Breast epithelium (tissue), 4 donors: ENCODE results near the gene MYO9B. TPM values are rescaled to one million over a fixed set of nuclear protein-coding genes. Genes with fewer than 3 reads are reported as not detected.
A peak's percentile ranks its signal among the peaks of the same experiment; 100 is the strongest.

ENCODE experiments used
- DNase-seq, 2 donors: peaks; one replicate each; pipeline ENCODE4 v3.0.0-alpha.2; 2019; ENCODE audit warnings: low spot score in 2 of 2
- H3K27ac ChIP-seq, 2 donors: fragments of 200-600 bp; sonication (generic) in 1 of 2; one replicate each; pipeline ENCODE4 v1.5.1; 2016 to 2019; ENCODE audit warnings: mild to moderate bottlenecking in 1 of 2
- H3K27me3 ChIP-seq, 2 donors: fragments of 200-600 bp; sonication (generic) in 1 of 2; one replicate each; pipeline versions ENCODE4 v1.5.1 to v1.6.0; 2017 to 2019; ENCODE audit warnings: control low read depth in 1 of 2, mild to moderate bottlenecking in 1 of 2
- H3K36me3 ChIP-seq: fragments of 200-600 bp; one replicate; pipeline ENCODE4 v1.5.1; 2019
- H3K4me1 ChIP-seq, 2 donors: fragments of 200-600 bp; sonication (generic); one replicate each; pipeline ENCODE4 v1.5.1; 2016 to 2019; ENCODE audit warnings: control low read depth in 1 of 2
- H3K4me3 ChIP-seq, 3 donors: fragments of 200-600 bp; sonication (generic); 1 replicate in 2 of 3; 2 replicates in 1 of 3; pipeline ENCODE4 v1.5.1; 2016 to 2019; ENCODE audit warnings: mild to moderate bottlenecking in 3 of 3, moderate library complexity in 2 of 3
- H3K9me3 ChIP-seq, 2 donors: fragments of 200-600 bp; sonication (generic) in 1 of 2; one replicate each; pipeline ENCODE4 v1.5.1; 2016 to 2019; ENCODE audit warnings: control low read depth in 1 of 2
- POLR2A ChIP-seq: fragments of 450-650 bp; IDR thresholded peaks from one replicate; pipeline ENCODE4 v1.6.1; 2016; ENCODE audit warnings: antibody characterized with exemption, mild to moderate bottlenecking, moderate library complexity
- POLR2AphosphoS5 ChIP-seq, 3 donors: sonication (generic); formaldehyde crosslinking; IDR thresholded peaks; one replicate each; pipeline ENCODE4 v1.6.1; 2017; ENCODE audit warnings: antibody characterized with exemption in 3 of 3
- intact Hi-C: fragments of 100-400 bp; cut with DNase I; formaldehyde crosslinking; loops from one replicate; pipeline ENCODE4 v1.15.1; 2023; ENCODE audit warnings: low total_unique reads
- total RNA-seq, 3 donors: library from RNA; depleted of rRNA; stranded (reverse); fragments of >200 nt; gene quantifications; one replicate each; pipeline ENCODE4 v1.1.0, GENCODE V29; 2016
- TF ChIP-seq, protein P1 (sequence below), 3 donors: fragments of 450-650 bp; IDR thresholded peaks; one replicate each; pipeline ENCODE4 v1.5.1; 2016 to 2017; ENCODE audit warnings: antibody characterized with exemption in 3 of 3, mild to moderate bottlenecking in 3 of 3, moderate library complexity in 3 of 3

The MYO9B gene
- total RNA-seq, 3 donors from 2014 or later = 76.0 to 79.5 (median 77.4) TPM

DNA sequence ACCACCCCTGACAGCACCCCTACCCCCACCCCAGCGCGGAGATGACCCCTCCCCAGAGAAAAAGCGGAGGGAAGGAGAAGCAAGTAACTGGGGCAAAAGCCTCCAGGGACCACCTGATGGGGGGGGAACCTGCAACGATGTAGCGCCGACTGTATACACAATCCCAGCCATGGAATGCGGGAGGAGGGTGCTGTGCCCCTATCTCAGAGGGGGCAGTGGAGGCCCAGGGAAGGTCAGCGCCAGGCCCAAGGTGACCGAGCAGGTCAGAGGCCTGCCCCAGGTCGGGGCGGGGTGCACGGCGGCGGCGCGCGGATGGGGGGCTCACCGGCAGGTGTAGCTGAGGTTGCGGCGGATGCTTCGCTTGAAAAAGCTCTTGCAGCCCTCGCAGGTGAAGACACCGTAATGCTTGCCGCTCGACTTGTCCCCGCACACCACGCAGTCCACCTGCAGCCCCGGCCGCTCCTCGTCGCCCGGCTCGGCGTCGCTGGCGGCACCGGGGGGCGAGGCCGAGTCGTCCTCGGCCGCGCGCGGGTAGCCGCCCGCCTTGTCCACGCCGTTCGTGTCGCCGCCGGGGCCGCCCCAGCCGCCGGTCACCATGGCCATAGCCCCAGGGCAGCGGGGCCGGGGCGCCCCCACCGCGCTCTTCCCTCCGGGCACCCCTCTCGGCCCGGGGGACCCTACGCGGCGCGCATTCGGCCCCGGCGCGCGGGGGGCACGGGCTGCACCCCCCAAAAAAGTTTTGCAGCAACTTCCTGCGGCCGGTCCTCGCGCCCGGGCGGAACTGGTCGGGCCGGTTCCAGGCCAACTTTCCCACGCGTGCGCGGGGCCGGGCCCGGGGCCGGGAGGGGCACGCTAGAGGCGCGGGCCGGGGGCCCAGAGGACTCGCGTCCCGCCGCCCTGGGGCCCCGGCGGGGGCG lies 169.3 kb downstream of the MYO9B start:
- Histone ChIP-seq H3K4me1 (peaks cover 6 to 7% of the 10 kb centered on the region in 2 donors), H3K4me3 (peak overlapping the region; percentile 72 to 86 (median 75)), H3K9me3 (no peaks in the 10 kb centered on the region), H3K27ac (peak overlapping the region; percentile 62 to 97), H3K27me3 (no peaks in the 10 kb centered on the region), H3K36me3 (no peaks in the 10 kb centered on the region)
- peak in 1 of 2 donors; percentile 69 for DNase-seq
- no peak for TF ChIP-seq POLR2A
- TF ChIP-seq, protein P1, sequence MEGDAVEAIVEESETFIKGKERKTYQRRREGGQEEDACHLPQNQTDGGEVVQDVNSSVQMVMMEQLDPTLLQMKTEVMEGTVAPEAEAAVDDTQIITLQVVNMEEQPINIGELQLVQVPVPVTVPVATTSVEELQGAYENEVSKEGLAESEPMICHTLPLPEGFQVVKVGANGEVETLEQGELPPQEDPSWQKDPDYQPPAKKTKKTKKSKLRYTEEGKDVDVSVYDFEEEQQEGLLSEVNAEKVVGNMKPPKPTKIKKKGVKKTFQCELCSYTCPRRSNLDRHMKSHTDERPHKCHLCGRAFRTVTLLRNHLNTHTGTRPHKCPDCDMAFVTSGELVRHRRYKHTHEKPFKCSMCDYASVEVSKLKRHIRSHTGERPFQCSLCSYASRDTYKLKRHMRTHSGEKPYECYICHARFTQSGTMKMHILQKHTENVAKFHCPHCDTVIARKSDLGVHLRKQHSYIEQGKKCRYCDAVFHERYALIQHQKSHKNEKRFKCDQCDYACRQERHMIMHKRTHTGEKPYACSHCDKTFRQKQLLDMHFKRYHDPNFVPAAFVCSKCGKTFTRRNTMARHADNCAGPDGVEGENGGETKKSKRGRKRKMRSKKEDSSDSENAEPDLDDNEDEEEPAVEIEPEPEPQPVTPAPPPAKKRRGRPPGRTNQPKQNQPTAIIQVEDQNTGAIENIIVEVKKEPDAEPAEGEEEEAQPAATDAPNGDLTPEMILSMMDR (IDR thresholded peaks at IDR 0.05) = no peak
- TF ChIP-seq POLR2AphosphoS5 (IDR thresholded peaks at IDR 0.05) = no peak
- intact Hi-C loops = no loop called here

DNA sequence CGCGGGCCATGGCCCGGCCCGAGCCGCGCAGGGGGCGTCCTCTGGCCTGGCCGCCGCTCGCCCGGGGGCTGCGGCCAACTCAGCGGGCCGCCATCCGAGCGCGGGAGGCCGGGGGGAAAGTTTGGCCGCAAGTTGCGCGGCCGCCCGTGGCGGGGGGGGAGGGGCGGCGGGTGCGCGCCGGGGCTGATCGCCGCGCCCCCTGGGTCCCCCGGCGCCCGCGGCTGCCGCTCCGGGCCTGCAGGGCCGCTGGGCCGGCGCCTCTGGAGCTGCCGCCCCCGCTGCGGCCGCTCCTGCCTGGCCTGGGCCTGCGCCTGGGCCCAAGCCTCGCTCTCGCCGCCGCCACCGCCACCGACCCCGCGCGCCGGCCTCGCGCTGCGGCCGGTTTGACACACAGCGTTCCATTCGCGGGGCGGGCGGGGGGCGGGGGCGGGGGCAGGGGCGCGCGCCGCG lies 170.0 kb downstream of the MYO9B start, which contains the start of gene NR2F6:
Gene NR2F6, minus strand, starts transcription at position 385 of the 450 bp plus-strand sequence. CDS start 699 bp downstream, outside the sequence.
- Histone ChIP-seq H3K4me3 (peak within 1 kb of the TSS; percentile 72 to 86 (median 75)), H3K27ac (peak within 1 kb of the TSS; percentile 79 to 97), H3K4me1 (peaks cover 6 to 7% of the 10 kb centered on the region in 2 donors), H3K36me3 (no peaks in the 10 kb centered on the region), H3K9me3 (no peaks in the 10 kb centered on the region), H3K27me3 (no peaks in the 10 kb centered on the region)
- no peak for DNase-seq
- TF ChIP-seq POLR2AphosphoS5 (IDR thresholded peaks at IDR 0.05) (peak in 1 of 3 donors; percentile 3), POLR2A (no peak)
- intact Hi-C loops = no loop called here

DNA sequence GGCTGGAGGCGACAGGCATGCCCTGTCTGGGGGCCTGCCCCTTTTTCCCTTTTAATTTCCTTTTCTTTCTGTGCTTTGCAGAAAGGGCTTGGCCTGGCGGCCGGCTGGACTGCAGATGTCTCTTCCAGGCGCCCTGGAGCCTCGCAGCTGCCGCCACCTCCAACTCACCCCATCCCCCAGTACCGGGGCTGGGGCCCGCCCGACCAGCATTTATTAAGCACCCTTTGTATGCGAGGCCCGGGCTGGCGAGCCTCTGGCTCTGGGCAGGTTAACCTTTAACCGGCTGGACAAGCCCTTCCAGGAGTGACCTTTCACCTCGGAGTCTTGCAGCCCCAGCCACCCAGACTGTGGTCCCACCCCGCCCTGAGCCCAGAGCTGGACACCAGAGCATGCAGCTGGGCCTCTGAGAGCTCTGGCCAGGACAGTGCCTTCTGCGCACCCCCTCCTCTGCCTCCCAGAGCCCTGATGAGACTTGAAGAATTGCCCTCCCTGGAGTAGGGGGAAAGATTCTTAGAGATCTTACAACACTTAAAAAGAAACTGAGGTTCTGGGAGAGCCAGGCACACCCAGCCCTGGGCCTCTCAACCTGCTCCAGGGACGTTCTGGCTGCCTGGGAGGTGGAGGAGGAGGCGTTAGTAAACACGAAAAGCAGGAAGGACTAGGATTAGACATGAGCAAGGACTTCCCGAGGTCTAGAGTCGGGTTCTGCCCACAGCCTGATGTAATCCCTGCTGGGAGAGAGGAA lies 171.3 kb downstream of the MYO9B start:
- Histone ChIP-seq H3K9me3 (no peaks in the 10 kb centered on the region), H3K36me3 (no peaks in the 10 kb centered on the region), H3K4me1 (peaks cover 6 to 7% of the 10 kb centered on the region in 2 donors), H3K27ac (peak overlapping the region; percentile 79 to 97), H3K27me3 (no peaks in the 10 kb centered on the region), H3K4me3 (peak overlapping the region; percentile 49 to 86 (median 75))
- intact Hi-C loops = no loop called here
- DNase-seq = no peak
- no peak for TF ChIP-seq POLR2AphosphoS5 (IDR thresholded peaks at IDR 0.05)
- no peak for TF ChIP-seq POLR2A
- TF ChIP-seq, protein P1 (IDR thresholded peaks at IDR 0.05) = no peak

DNA sequence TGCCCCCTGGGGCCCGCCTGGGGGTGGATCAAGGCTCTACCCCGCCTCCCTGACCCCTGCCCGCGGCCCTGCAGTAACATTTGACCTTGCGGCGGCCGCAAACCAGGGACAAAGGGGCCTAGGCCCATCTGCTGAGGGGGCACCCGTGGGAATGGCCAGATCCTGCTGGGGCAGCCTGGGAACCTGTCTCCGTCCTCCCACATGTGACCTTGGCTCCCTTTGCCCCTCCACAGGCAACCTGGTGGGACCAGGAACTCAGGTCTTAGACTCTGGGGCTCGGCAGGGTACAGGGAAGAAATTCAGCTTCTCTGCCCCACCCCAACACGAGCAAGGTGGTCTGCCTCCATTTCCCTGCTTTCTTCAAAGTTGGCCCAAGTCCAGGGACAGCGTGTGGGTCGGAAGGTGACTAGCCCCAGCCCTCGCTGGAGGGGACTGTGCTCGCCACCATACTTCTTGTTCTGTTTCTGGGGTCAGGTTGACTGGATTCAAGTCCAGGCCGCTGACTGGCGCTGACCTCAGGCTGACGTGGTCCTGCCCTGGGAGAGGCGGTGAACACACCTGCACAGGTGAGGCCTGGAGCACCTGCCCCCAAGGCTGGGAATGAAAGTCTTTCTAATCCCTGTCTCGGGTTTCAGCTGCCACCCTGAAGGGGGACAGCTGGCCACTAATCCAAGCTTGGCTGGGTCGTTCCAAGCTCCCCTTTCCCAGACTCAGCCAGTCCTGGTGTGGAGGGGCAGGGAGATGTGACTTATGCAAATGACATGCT lies 172.6 kb downstream of the MYO9B start:
- TF ChIP-seq, protein P1 (IDR thresholded peaks at IDR 0.05) = no peak
- TF ChIP-seq POLR2AphosphoS5 (IDR thresholded peaks at IDR 0.05) (no peak), POLR2A (no peak)
- no peaks in the 10 kb centered on the region for H3K9me3 ChIP-seq
- no peak overlapping the region for H3K4me3 ChIP-seq
- peaks cover 6 to 7% of the 10 kb centered on the region in 2 donors for H3K4me1 ChIP-seq
- H3K36me3 ChIP-seq = no peaks in the 10 kb centered on the region
- no peak overlapping the region for H3K27ac ChIP-seq
- DNase-seq = no peak
- H3K27me3 ChIP-seq = no peaks in the 10 kb centered on the region
- intact Hi-C loops = no loop called here
